ENCODE measurements around the gene AHCTF1. TPM values are rescaled to one million over a fixed set of nuclear protein-coding genes. Genes with fewer than 3 reads are reported as not detected.

AHCTF1 gene
- total and polyA plus RNA-seq, 10 of the 15 experiments (the other 5 are each of a cell fraction or from before 2014, with no cell fraction given), result 3.4 to 45.5 (median 17.8) TPM

GRCh38 chr1:246815693-246816270, 116.0 kb downstream of the AHCTF1 start (continued):
- TF ChIP-seq ATF2 (IDR thresholded peaks at IDR 0.05; ENCODE audit: low read length), result no peak
- no peak for TF ChIP-seq E2F4 (IDR thresholded peaks at IDR 0.05; ENCODE audit: low read depth, low read length)
- TF ChIP-seq USF1 (IDR thresholded peaks at IDR 0.05; ENCODE audit: borderline replicate concordance, extremely low read length, insufficient read depth, low read depth, low read length), result no peak
- no peak for TF ChIP-seq IKZF2 (IDR thresholded peaks at IDR 0.05)
- TF ChIP-seq E2F8 (IDR thresholded peaks at IDR 0.05; ENCODE audit: low read depth, partially characterized antibody), result no peak
